B cell (primary cell): Measurements from ENCODE around the gene PTH2R. TPM values are rescaled to one million over a fixed set of nuclear protein-coding genes. Genes with fewer than 3 reads are reported as not detected.

Source experiments
- ATAC-seq: fragments of 200-7000 bp; cut with Tn5 transposase; one replicate; pipeline ENCODE4 v1.10.0; 2021; ENCODE audit warnings: low read depth, mild to moderate bottlenecking, moderate number of reproducible peaks, moderate library complexity
- CTCF ChIA-PET: fragments of 350-600 bp; sonication (Branson Sonifier 250); formaldehyde crosslinking; loops from one replicate; lab custom pipeline; 2021; ENCODE audit warnings: antibody characterized with exemption, inconsistent platforms; lab: Charles Lee
- POLR2A ChIA-PET: fragments of 350-600 bp; sonication (Branson Sonifier 250); formaldehyde crosslinking; loops from one replicate; lab custom pipeline; 2021; ENCODE audit warnings: antibody characterized with exemption; lab: Charles Lee
- DNase-seq: peaks from one replicate; pipeline ENCODE4 v3.0.0; 2013
- H2AFZ ChIP-seq: 2 replicates; pipeline ENCODE4 v1.6.1; 2012; ENCODE audit warnings: mild to moderate bottlenecking, low read depth, low read length; ENCODE audit not compliant: insufficient read depth, poor library complexity, severe bottlenecking
- H3K27ac ChIP-seq, 2 donors: 1 replicate in 1 of 2; 2 replicates in 1 of 2; pipeline ENCODE4 v1.5.1; 2012 to 2013; ENCODE audit warnings: low read length in 2 of 2, mild to moderate bottlenecking in 2 of 2, moderate library complexity in 1 of 2
- H3K27me3 ChIP-seq, 4 experiments: fragments of 200-600 bp in 1 of 4; sonication (generic) in 1 of 4; replicated peaks in 1 of 4; 1 replicate in 2 of 4; 2 replicates in 2 of 4; pipeline versions ENCODE4 v1.6.1 to v1.7.0; 2013 to 2016; ENCODE audit warnings: low read length in 3 of 4, mild to moderate bottlenecking in 2 of 4, mixed read lengths in 1 of 4, moderate library complexity in 1 of 4; ENCODE audit not compliant: insufficient read depth in 4 of 4, control insufficient read depth in 3 of 4; ENCODE audit errors: control extremely low read depth in 1 of 4
- H3K36me3 ChIP-seq, 2 experiments: replicated peaks in 1 of 2; 1 replicate in 1 of 2; 2 replicates in 1 of 2; pipeline versions ENCODE4 v1.6.1 to v1.7.1; 2013; ENCODE audit warnings: low read length in 1 of 2; ENCODE audit not compliant: insufficient read depth in 2 of 2, control insufficient read depth in 1 of 2; ENCODE audit errors: control extremely low read depth in 1 of 2, extremely low read depth in 1 of 2
- H3K4me1 ChIP-seq, 2 donors: fragments of 200-600 bp in 1 of 2; sonication (generic) in 1 of 2; 1 replicate in 1 of 2; 2 replicates in 1 of 2; pipeline versions ENCODE4 v1.5.1 to v1.6.1; 2013 to 2017; ENCODE audit warnings: low read length in 2 of 2; ENCODE audit not compliant: control insufficient read depth in 2 of 2, insufficient read depth in 2 of 2
- H3K4me2 ChIP-seq: replicated peaks from 2 replicates; pipeline ENCODE3; 2012; ENCODE audit warnings: mild to moderate bottlenecking, low read depth, low read length; ENCODE audit not compliant: poor library complexity, severe bottlenecking
- H3K4me3 ChIP-seq, 5 experiments: fragments of 200-600 bp in 1 of 5; sonication (generic) in 1 of 5; 1 replicate in 3 of 5; 2 replicates in 2 of 5; pipeline versions ENCODE4 v1.5.1 to v1.7.0; 2011 to 2016; ENCODE audit warnings: low read length in 4 of 5, mild to moderate bottlenecking in 4 of 5, low read depth in 2 of 5, control low read depth in 1 of 5, moderate library complexity in 1 of 5; ENCODE audit not compliant: insufficient read depth in 1 of 5; ENCODE audit errors: control extremely low read depth in 1 of 5, extremely low read depth in 1 of 5
- H3K79me2 ChIP-seq: fragments of 200-600 bp; sonication (generic); one replicate; pipeline ENCODE4 v1.6.0; 2016; ENCODE audit warnings: low read length; ENCODE audit not compliant: control insufficient read depth, insufficient read depth
- H3K9ac ChIP-seq: fragments of 200-600 bp; sonication (generic); 2 replicates; pipeline ENCODE4 v1.6.1; 2017; ENCODE audit warnings: mild to moderate bottlenecking, low read length, moderate library complexity
- H3K9me3 ChIP-seq, 3 donors: one replicate each; pipeline versions ENCODE4 v1.6.1 to v1.7.1; 2013; ENCODE audit warnings: low read length in 2 of 3; ENCODE audit not compliant: control insufficient read depth in 2 of 3, insufficient read depth in 1 of 3; ENCODE audit errors: control extremely low read depth in 1 of 3
- H4K20me1 ChIP-seq: 2 replicates; pipeline ENCODE4 v1.6.0; 2012; ENCODE audit warnings: mild to moderate bottlenecking, low read length; ENCODE audit not compliant: insufficient read depth, control insufficient read depth, poor library complexity, severe bottlenecking
- H3K27ac Mint-ChIP-seq: one replicate; pipeline ENCODE4 v1.8.0; 2021; ENCODE audit warnings: mixed read lengths
- H3K27me3 Mint-ChIP-seq: one replicate; pipeline ENCODE4 v1.8.0; 2021; ENCODE audit warnings: mixed read lengths
- H3K4me1 Mint-ChIP-seq: one replicate; pipeline ENCODE4 v1.8.0; 2021; ENCODE audit warnings: mixed read lengths
- H3K4me3 Mint-ChIP-seq: one replicate; pipeline ENCODE4 v1.8.0; 2021; ENCODE audit warnings: mixed read lengths
- H3K9me3 Mint-ChIP-seq: one replicate; pipeline ENCODE4 v1.8.0; 2022; ENCODE audit warnings: mixed read lengths; ENCODE audit not compliant: insufficient read depth
- CTCF ChIP-seq: fragments of 200-600 bp; IDR thresholded peaks from one replicate; pipeline ENCODE4 v1.8.0; 2022; ENCODE audit warnings: antibody characterized with exemption, mild to moderate bottlenecking
- EZH2 ChIP-seq: IDR thresholded peaks from 2 replicates; pipeline ENCODE4 v1.6.1; 2012; ENCODE audit warnings: borderline replicate concordance, low read depth, mild to moderate bottlenecking, moderate library complexity, low read length; ENCODE audit not compliant: insufficient read depth, poor library complexity, severe bottlenecking
- WGBS: methylation state at CpG from one replicate; pipeline ENCODE4 v1.1.5; 2013; ENCODE audit warnings: missing lambda C conversion rate; ENCODE audit not compliant: insufficient coverage; 5-methylcytosine and 5-hydroxymethylcytosine counted together
- intact Hi-C: fragments of 100-400 bp; cut with micrococcal nuclease; formaldehyde crosslinking; loops from one replicate; pipeline ENCODE4 v1.10.0; 2022
- polyA plus RNA-seq: library from polyadenylated mRNA; depleted of rRNA; stranded (reverse); fragments of >200 nt; gene quantifications from 2 replicates; pipeline ENCODE4 v1.2.3, GENCODE V29; 2012
- total RNA-seq, 2 donors: library from RNA; stranded (reverse); fragments of 120-200 nt in 1 of 2; gene quantifications; 1 replicate in 1 of 2; 2 replicates in 1 of 2; pipeline versions ENCODE4 v1.2.3 to v1.2.4, GENCODE V29; 2013 to 2022

PTH2R gene
- total and polyA plus RNA-seq, 2 donors (not counting 1 experiment from before 2014, with no cell fraction given): 0.34 to 0.84 TPM

- no peak overlapping the region for H3K27ac Mint-ChIP-seq
- no peak for TF ChIP-seq EZH2
- no peak for TF ChIP-seq CTCF
- no peaks in the 10 kb centered on the region for H3K4me1 Mint-ChIP-seq
- Histone ChIP-seq H3K27me3 (no peaks in the 10 kb centered on the region), H3K4me3 (no peak overlapping the region), H3K9me3 (no peaks in the 10 kb centered on the region), H3K36me3 (no peaks in the 10 kb centered on the region), H2AFZ (no peak overlapping the region), H3K4me1 (no peaks in the 10 kb centered on the region), H3K9ac (no peak overlapping the region), H3K27ac (no peak overlapping the region), H3K79me2 (no peaks in the 10 kb centered on the region), H4K20me1 (no peaks in the 10 kb centered on the region), H3K4me2 (no peak overlapping the region)
- peaks cover 5% of the 10 kb centered on the region for H3K27me3 Mint-ChIP-seq
- no peak for ATAC-seq
- peaks cover 2% of the 10 kb centered on the region for H3K9me3 Mint-ChIP-seq
- 66% methylated on average over 2 of the region's 2 CpGs for WGBS
- CTCF ChIA-PET: no interaction called here
- no peak overlapping the region for H3K4me3 Mint-ChIP-seq
- DNase-seq: no peak
- POLR2A ChIA-PET: no interaction called here
- intact Hi-C loops: no loop called here
These were observed 83.1 kb downstream of the PTH2R start for GRCh38 chr2:208489687-208490086.

- no peak for ATAC-seq
- no peak for TF ChIP-seq EZH2
- no peak for TF ChIP-seq CTCF
- POLR2A ChIA-PET: no interaction called here
- Mint-ChIP-seq H3K4me1 (no peaks in the 10 kb centered on the region), H3K27me3 (peaks cover 5% of the 10 kb centered on the region), H3K4me3 (no peak overlapping the region), H3K9me3 (peaks cover 2% of the 10 kb centered on the region), H3K27ac (no peak overlapping the region)
- Histone ChIP-seq H3K9ac (no peak overlapping the region), H2AFZ (no peak overlapping the region), H3K9me3 (no peaks in the 10 kb centered on the region), H4K20me1 (no peaks in the 10 kb centered on the region), H3K27ac (no peak overlapping the region), H3K4me2 (no peak overlapping the region), H3K4me3 (no peak overlapping the region), H3K27me3 (no peaks in the 10 kb centered on the region), H3K4me1 (no peaks in the 10 kb centered on the region), H3K36me3 (no peaks in the 10 kb centered on the region), H3K79me2 (no peaks in the 10 kb centered on the region)
- 100% methylated on average over 1 of the region's 2 CpGs for WGBS
- DNase-seq: no peak
- intact Hi-C loops: no loop called here
- CTCF ChIA-PET: no interaction called here
These were observed 83.9 kb downstream of the PTH2R start for GRCh38 chr2:208490492-208490891.
